SK-N-SH (cell line): ENCODE measurements around the gene LPCAT1. TPM values are rescaled to one million over a fixed set of nuclear protein-coding genes. Genes with fewer than 3 reads are reported as not detected.

Experiments
- CTCF ChIA-PET: fragments of 300-600, 350-600 bp; formaldehyde crosslinking; extraction: SDS; loops from one replicate; lab custom pipeline; 2021; lab: Yijun Ruan, JAX
- POLR2A ChIA-PET: fragments of 350-600 bp; sonication (Branson Sonifier 250); formaldehyde crosslinking; extraction: SDS; loops from one replicate; lab custom pipeline; 2020; ENCODE audit warnings: antibody characterized with exemption, inconsistent platforms; lab: Yijun Ruan, JAX
- DNase-seq: peaks from one replicate; pipeline ENCODE4 v3.0.0; 2012
- H2AFZ ChIP-seq: fragments of 200-600 bp; sonication (generic); 2 replicates; pipeline ENCODE4 v1.8.1; 2016; ENCODE audit warnings: antibody characterized with exemption, mild to moderate bottlenecking, low read depth
- H3F3A ChIP-seq: fragments of 200-600 bp; sonication (generic); replicated peaks from 2 replicates; pipeline ENCODE3; 2016; ENCODE audit warnings: antibody characterized with exemption, mild to moderate bottlenecking; ENCODE audit not compliant: insufficient read depth
- H3K27ac ChIP-seq, 2 experiments: fragments of 200-500 bp in 1 of 2; fragments of 200-600 bp in 1 of 2; sonication (Bioruptor generic) in 1 of 2; sonication (generic), shearing (Covaris generic) in 1 of 2; 2 replicates each; pipeline versions ENCODE4 v1.5.1 to v1.6.1; 2014 to 2016; ENCODE audit warnings: low read depth in 2 of 2, inconsistent platforms in 1 of 2, low read length in 1 of 2, mild to moderate bottlenecking in 1 of 2, mixed read lengths in 1 of 2
- H3K27me3 ChIP-seq: fragments of 200-600 bp; sonication (generic), shearing (Covaris generic); 2 replicates; pipeline ENCODE4 v1.6.1; 2016; ENCODE audit warnings: mixed run types; ENCODE audit not compliant: insufficient read depth
- H3K36me3 ChIP-seq, 2 experiments: fragments of 200-500 bp in 1 of 2; fragments of 200-600 bp in 1 of 2; sonication (Bioruptor generic) in 1 of 2; sonication (generic) in 1 of 2; replicated peaks in 1 of 2; 2 replicates each; pipeline versions ENCODE3 to v1.5.1; 2014 to 2016; ENCODE audit warnings: low read length in 1 of 2, mild to moderate bottlenecking in 1 of 2; ENCODE audit not compliant: insufficient read depth in 2 of 2, control insufficient read depth in 1 of 2
- H3K4me1 ChIP-seq, 2 experiments: fragments of 200-500 bp in 1 of 2; fragments of 200-600 bp in 1 of 2; sonication (Bioruptor generic) in 1 of 2; sonication (generic), shearing (Covaris generic) in 1 of 2; 2 replicates each; pipeline versions ENCODE4 v1.5.1 to v1.6.1; 2014 to 2016; ENCODE audit warnings: low read depth in 1 of 2, low read length in 1 of 2, mixed run types in 1 of 2; ENCODE audit not compliant: insufficient read depth in 2 of 2, control insufficient read depth in 1 of 2
- H3K4me2 ChIP-seq: fragments of 200-600 bp; sonication (generic), shearing (Covaris generic); 2 replicates; pipeline ENCODE4 v1.6.1; 2017; ENCODE audit warnings: mixed run types
- H3K4me3 ChIP-seq, 2 experiments: fragments of 200-500 bp in 1 of 2; fragments of 200-600 bp in 1 of 2; sonication (Bioruptor generic) in 1 of 2; sonication (generic), shearing (Covaris generic) in 1 of 2; 2 replicates each; pipeline versions ENCODE4 v1.5.1 to v1.8.1; 2014 to 2016; ENCODE audit warnings: low read depth in 2 of 2, inconsistent platforms in 1 of 2, low read length in 1 of 2, mild to moderate bottlenecking in 1 of 2, mixed read lengths in 1 of 2, moderate library complexity in 1 of 2
- H3K79me2 ChIP-seq: fragments of 200-600 bp; sonication (generic); 2 replicates; pipeline ENCODE4 v1.8.1; 2017; ENCODE audit warnings: mild to moderate bottlenecking; ENCODE audit not compliant: insufficient read depth
- H3K9ac ChIP-seq: fragments of 200-600 bp; sonication (generic); 2 replicates; pipeline ENCODE4 v1.6.1; 2017; ENCODE audit warnings: mixed run types
- H3K9me2 ChIP-seq: fragments of 200-600 bp; sonication (generic); 2 replicates; pipeline ENCODE4 v1.6.1; 2017; ENCODE audit warnings: mixed run types
- H3K9me3 ChIP-seq: fragments of 200-600 bp; sonication (generic); 2 replicates; pipeline ENCODE4 v1.6.1; 2017; ENCODE audit warnings: mixed run types, mild to moderate bottlenecking, moderate library complexity
- H4K20me1 ChIP-seq: fragments of 200-600 bp; sonication (generic); 2 replicates; pipeline ENCODE4 v1.6.1; 2017; ENCODE audit warnings: mild to moderate bottlenecking, mixed run types; ENCODE audit not compliant: insufficient read depth
- CHD2 ChIP-seq: fragments of 150-350 bp; IDR thresholded peaks from 2 replicates; pipeline ENCODE4 v1.6.1; 2018; ENCODE audit warnings: low read length; ENCODE audit not compliant: partially characterized antibody
- ELF1 ChIP-seq: IDR thresholded peaks from 2 replicates; pipeline ENCODE4 v1.4.0; 2012
- EZH2phosphoT487 ChIP-seq: fragments of 200-600 bp; sonication (generic); IDR thresholded peaks from 2 replicates; pipeline ENCODE4 v1.6.1; 2017; ENCODE audit warnings: low read depth, mixed run types, mild to moderate bottlenecking, antibody characterized with exemption, moderate library complexity, borderline replicate concordance
- FOSL2 ChIP-seq: IDR thresholded peaks from 2 replicates; pipeline ENCODE4 v1.4.0; 2012; ENCODE audit warnings: low read depth, mild to moderate bottlenecking, moderate library complexity, borderline replicate concordance
- GATA2 ChIP-seq: sonication (generic); formaldehyde crosslinking; IDR thresholded peaks from 2 replicates; pipeline ENCODE4 v1.5.0; 2020; ENCODE audit warnings: mild to moderate bottlenecking, missing genetic modification reagents
- MAX ChIP-seq: IDR thresholded peaks from 2 replicates; pipeline ENCODE4 v1.4.0; 2012; ENCODE audit warnings: low read depth
- MEF2A ChIP-seq: IDR thresholded peaks from 2 replicates; pipeline ENCODE4 v1.4.0; 2012; ENCODE audit warnings: low read depth, borderline replicate concordance
- NRF1 ChIP-seq: IDR thresholded peaks from 2 replicates; pipeline ENCODE4 v1.6.1; 2012; ENCODE audit warnings: low read depth, mild to moderate bottlenecking, low read length
- POLR2AphosphoS5 ChIP-seq: IDR thresholded peaks from 2 replicates; pipeline ENCODE4 v1.6.1; 2012; ENCODE audit warnings: low read depth, low read length
- SMC3 ChIP-seq: IDR thresholded peaks from 2 replicates; pipeline ENCODE4 v1.6.1; 2012; ENCODE audit warnings: low read depth, low read length, improper control_type of control experiment
- TEAD4 ChIP-seq: IDR thresholded peaks from 2 replicates; pipeline ENCODE4 v1.4.0; 2012; ENCODE audit warnings: mild to moderate bottlenecking, borderline replicate concordance; ENCODE audit not compliant: insufficient read depth
- USF1 ChIP-seq: IDR thresholded peaks from 2 replicates; pipeline ENCODE4 v1.4.0; 2012; ENCODE audit warnings: low read depth, borderline replicate concordance
- YY1 ChIP-seq: IDR thresholded peaks from 2 replicates; pipeline ENCODE4 v1.4.0; 2012; ENCODE audit warnings: low read depth, mild to moderate bottlenecking
- WGBS: methylation state at CpG from one replicate; pipeline ENCODE4 v1.1.6; 2017; ENCODE audit warnings: low lambda C conversion rate; 5-methylcytosine and 5-hydroxymethylcytosine counted together
- polyA plus RNA-seq, 3 experiments: library from polyadenylated mRNA; depleted of rRNA; stranded (reverse); fragments of >200 nt; gene quantifications; 2 replicates each; pipeline ENCODE4 v1.2.3, GENCODE V29; 2012
- TF ChIP-seq, protein P1 (sequence below): fragments of 150-350 bp; IDR thresholded peaks from 2 replicates; pipeline ENCODE4 v1.6.1; 2016; ENCODE audit warnings: mild to moderate bottlenecking, low read depth, low read length

Gene LPCAT1
- polyA plus RNA-seq, 1 of the 3 experiments (the other 2 are of a cell fraction) = 42.3 TPM

DNA sequence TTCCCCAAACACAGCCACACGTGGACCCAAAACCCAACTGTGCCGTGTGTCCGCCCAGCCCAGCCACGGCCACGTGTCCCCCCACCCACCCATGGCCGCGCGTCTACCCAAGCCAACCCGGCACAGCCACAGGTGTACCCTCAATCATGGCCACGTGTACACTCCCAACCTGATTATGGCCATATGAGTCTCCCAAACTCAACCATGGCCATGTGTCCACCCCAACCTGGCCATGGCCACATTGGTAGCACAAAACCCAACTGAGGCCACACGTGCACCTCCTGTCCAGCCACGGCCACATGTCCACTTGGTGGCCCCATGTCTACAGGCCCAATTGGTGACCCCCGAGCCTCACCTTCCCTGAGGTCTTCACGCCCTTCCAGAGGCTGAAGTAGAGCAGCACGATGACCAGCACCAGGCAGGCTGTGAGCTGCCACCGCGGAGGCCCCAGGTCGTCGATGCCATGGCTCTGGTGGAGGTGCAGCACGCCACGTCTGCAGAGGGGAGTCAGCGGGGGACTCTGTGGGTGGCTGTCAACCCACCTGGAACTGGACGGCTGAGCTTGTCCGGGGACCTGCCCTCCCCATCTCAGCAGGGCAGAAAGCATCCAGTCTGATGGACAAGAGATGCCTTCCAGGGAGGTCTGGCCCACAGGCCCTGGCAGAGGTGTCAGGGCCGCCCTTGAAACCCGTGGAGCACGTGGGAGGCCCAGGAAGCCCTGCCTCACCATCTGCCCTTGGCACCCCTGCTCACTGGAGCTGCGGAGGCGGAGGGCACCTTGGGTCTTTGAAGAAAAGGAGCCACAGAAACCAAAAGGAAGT lies 102.0 kb downstream of the LPCAT1 start:
- Histone ChIP-seq H3F3A (no peaks in the 10 kb centered on the region), H3K27me3 (no peaks in the 10 kb centered on the region; the same call in 1 of the 2 replicates), H3K9me3 (no peaks in the 10 kb centered on the region), H3K79me2 (no peaks in the 10 kb centered on the region), H3K4me3 (no peak overlapping the region), H4K20me1 (no peaks in the 10 kb centered on the region), H2AFZ (no peak overlapping the region), H3K9ac (no peak overlapping the region), H3K4me1 (no peaks in the 10 kb centered on the region), H3K9me2 (no peaks in the 10 kb centered on the region), H3K4me2 (no peak overlapping the region), H3K36me3 (no peaks in the 10 kb centered on the region), H3K27ac (no peak overlapping the region)
- no peak for DNase-seq
- CTCF ChIA-PET = no interaction called here
- 22% methylated on average over 21 of the region's 29 CpGs for WGBS
- no peak for TF ChIP-seq SMC3
- TF ChIP-seq GATA2 = no peak
- TF ChIP-seq, protein P1, sequence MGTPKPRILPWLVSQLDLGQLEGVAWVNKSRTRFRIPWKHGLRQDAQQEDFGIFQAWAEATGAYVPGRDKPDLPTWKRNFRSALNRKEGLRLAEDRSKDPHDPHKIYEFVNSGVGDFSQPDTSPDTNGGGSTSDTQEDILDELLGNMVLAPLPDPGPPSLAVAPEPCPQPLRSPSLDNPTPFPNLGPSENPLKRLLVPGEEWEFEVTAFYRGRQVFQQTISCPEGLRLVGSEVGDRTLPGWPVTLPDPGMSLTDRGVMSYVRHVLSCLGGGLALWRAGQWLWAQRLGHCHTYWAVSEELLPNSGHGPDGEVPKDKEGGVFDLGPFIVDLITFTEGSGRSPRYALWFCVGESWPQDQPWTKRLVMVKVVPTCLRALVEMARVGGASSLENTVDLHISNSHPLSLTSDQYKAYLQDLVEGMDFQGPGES = no peak
- no peak for TF ChIP-seq TEAD4
- no peak for TF ChIP-seq MAX
- no peak for TF ChIP-seq ELF1
- no peak for TF ChIP-seq EZH2phosphoT487
- no peak for TF ChIP-seq NRF1
- TF ChIP-seq YY1 = no peak
- no peak for TF ChIP-seq CHD2
- no peak for TF ChIP-seq MEF2A
- no peak for TF ChIP-seq POLR2AphosphoS5
- TF ChIP-seq FOSL2 = no peak
- TF ChIP-seq USF1 = no peak
- POLR2A ChIA-PET = no interaction called here
